HepG2 (cell line): ENCODE data around the gene FBLIM1. TPM values are rescaled to one million over a fixed set of nuclear protein-coding genes. Genes with fewer than 3 reads are reported as not detected.

Experiments used
- ATAC-seq: fragments of 200-7000 bp; cut with Tn5 transposase; 3 replicates; pipeline ENCODE4 v1.9.1; 2020; ENCODE audit warnings: mild to moderate bottlenecking, moderate library complexity
- Bru-seq: library from RNA; stranded (reverse); fragments of 400-500 nt; gene quantifications from one replicate; lab custom pipeline; 2021; lab: Mats Ljungman, UMichigan
- BruChase-seq, 2 experiments: library from RNA; stranded (reverse); fragments of 400-500 nt; gene quantifications; one replicate each; lab custom pipeline; 2021; lab: Mats Ljungman, UMichigan
- BruUV-seq: library from RNA; stranded (reverse); fragments of 400-500 nt; replicated peaks from 2 replicates; lab custom pipeline; 2021; lab: Mats Ljungman, UMichigan
- CTCF ChIA-PET: fragments of 300-600 bp; formaldehyde crosslinking; extraction: SDS; loops from one replicate; lab custom pipeline; 2021; ENCODE audit warnings: low total read pairs, inconsistent platforms, low intra/inter-chr PET ratio; lab: Yijun Ruan, JAX
- POLR2A ChIA-PET: fragments of 350-600 bp; sonication (Branson Sonifier 250); formaldehyde crosslinking; loops from one replicate; lab custom pipeline; 2020; ENCODE audit warnings: antibody characterized with exemption, inconsistent platforms; lab: Yijun Ruan, JAX
- DNase-seq: peaks from one replicate; pipeline ENCODE4 v3.0.0-alpha.2; 2015; ENCODE audit warnings: low spot score
- FAIRE-seq: peaks from 3 replicates; lab custom pipeline; 2011; peaks lifted over from hg19 to GRCh38; lab: Jason Lieb, UNC
- H2AFZ ChIP-seq: one replicate; pipeline ENCODE4 v1.6.1; 2011; ENCODE audit warnings: low read length, inconsistent platforms
- H3K27ac ChIP-seq: fragments of 300-600 bp; 3 replicates; pipeline ENCODE4 v1.8.0; 2011; ENCODE audit warnings: mixed run types, mild to moderate bottlenecking, mixed read lengths, low read length, inconsistent platforms; ENCODE audit not compliant: insufficient read depth; ENCODE audit errors: extremely low read length
- H3K27me3 ChIP-seq, 2 experiments: fragments of 200-600 bp in 1 of 2; 2 replicates in 1 of 2; 3 replicates in 1 of 2; pipeline versions ENCODE4 v1.6.0 to v1.8.0; 2011; ENCODE audit warnings: low read length in 2 of 2, mild to moderate bottlenecking in 2 of 2, moderate library complexity in 2 of 2, inconsistent platforms in 1 of 2; ENCODE audit not compliant: insufficient read depth in 2 of 2, control insufficient read depth in 1 of 2
- H3K36me3 ChIP-seq, 2 experiments: fragments of 200-600 bp in 1 of 2; replicated peaks in 1 of 2; 2 replicates in 1 of 2; 3 replicates in 1 of 2; pipeline versions ENCODE4 v1.5.1 to v1.8.0; 2011; ENCODE audit warnings: low read length in 2 of 2, inconsistent platforms in 1 of 2; ENCODE audit not compliant: insufficient read depth in 2 of 2, control insufficient read depth in 1 of 2
- H3K4me1 ChIP-seq: 2 replicates; pipeline ENCODE4 v1.5.1; 2012; ENCODE audit warnings: low read length, inconsistent platforms; ENCODE audit not compliant: insufficient read depth
- H3K4me2 ChIP-seq: 2 replicates; pipeline ENCODE4 v1.6.0; 2011; ENCODE audit warnings: low read depth, low read length, inconsistent platforms
- H3K4me3 ChIP-seq, 3 experiments: fragments of 200-600 bp in 1 of 3; sonication (generic), shearing (Covaris generic) in 1 of 3; replicated peaks in 1 of 3; 2 replicates each; pipeline ENCODE4 v1.5.1; 2011 to 2016; ENCODE audit warnings: low read length in 3 of 3, inconsistent platforms in 2 of 3, low read depth in 2 of 3, mild to moderate bottlenecking in 2 of 3, control low read depth in 1 of 3, mixed read lengths in 1 of 3; ENCODE audit not compliant: insufficient read depth in 1 of 3
- H3K79me2 ChIP-seq: one replicate; pipeline ENCODE4 v1.6.1; 2011; ENCODE audit warnings: low read length, inconsistent platforms; ENCODE audit not compliant: insufficient read depth
- H3K9ac ChIP-seq: 2 replicates; pipeline ENCODE4 v1.6.0; 2011; ENCODE audit warnings: mild to moderate bottlenecking, low read depth, low read length, inconsistent platforms; ENCODE audit not compliant: insufficient read depth
- H3K9me3 ChIP-seq: 2 replicates; pipeline ENCODE4 v1.5.1; 2012; ENCODE audit warnings: mild to moderate bottlenecking, low read length
- H4K20me1 ChIP-seq: 2 replicates; pipeline ENCODE4 v1.6.0; 2011; ENCODE audit warnings: inconsistent platforms, mild to moderate bottlenecking, low read length, moderate library complexity; ENCODE audit not compliant: insufficient read depth
- AGO1 ChIP-seq: fragments of 200-400 bp; formaldehyde crosslinking; IDR thresholded peaks from 2 replicates; pipeline ENCODE4 v1.6.1; 2017; ENCODE audit warnings: mild to moderate bottlenecking, low read depth, low read length, moderate library complexity; ENCODE audit not compliant: poor library complexity, severe bottlenecking
- HDAC6 ChIP-seq: fragments of 200-600 bp; sonication (generic); IDR thresholded peaks from 2 replicates; pipeline ENCODE4 v1.7.0; 2017; ENCODE audit warnings: mild to moderate bottlenecking, antibody characterized with exemption, low read length, low read depth
- HNRNPK ChIP-seq: fragments of 200-400 bp; formaldehyde crosslinking; IDR thresholded peaks from 2 replicates; pipeline ENCODE4 v1.6.1; 2018; ENCODE audit warnings: low read length, low read depth, moderate library complexity, mild to moderate bottlenecking; ENCODE audit not compliant: poor library complexity, severe bottlenecking
- POLR2AphosphoS5 ChIP-seq: IDR thresholded peaks from 2 replicates; pipeline ENCODE4 v1.6.1; 2012; ENCODE audit warnings: low read depth, low read length
- SRF ChIP-seq: IDR thresholded peaks from 2 replicates; pipeline ENCODE4 v1.6.1; 2011; ENCODE audit warnings: mild to moderate bottlenecking, low read depth, low read length, moderate library complexity
- WGBS: methylation state at CpG from one replicate; pipeline ENCODE4 v1.1.6; 2017; ENCODE audit warnings: low lambda C conversion rate; 5-methylcytosine and 5-hydroxymethylcytosine counted together
- in situ Hi-C: cut with HindIII; loops from 2 replicates; pipeline ENCODE4 v1.10.0; 2017; ENCODE audit warnings: low pct_unique_long_range_greater_than_20kb; ENCODE audit not compliant: extremely low pct_ligation_motif_present
- intact Hi-C: fragments of 100-400 bp; cut with micrococcal nuclease; formaldehyde crosslinking; loops from one replicate; pipeline ENCODE4 v1.10.0; 2022; ENCODE audit not compliant: unreplicated experiment
- long read RNA-seq, 2 experiments: library from RNA in 1 of 2; library from polyadenylated mRNA in 1 of 2; stranded (forward) in 1 of 2; unstranded in 1 of 2; transcript quantifications; one replicate each; pipeline ENCODE4 v2.0.0, GENCODE V29; 2019 to 2022
- polyA minus RNA-seq, 3 experiments: library from RNA; depleted of rRNA, polyadenylated mRNA; stranded (reverse); fragments of >200 nt; gene quantifications; 2 replicates each; pipeline ENCODE4 v1.2.3, GENCODE V29; 2011; ENCODE audit warnings: low replicate concordance in 1 of 3
- polyA plus RNA-seq, 8 experiments: library from polyadenylated mRNA; depleted of rRNA in 3 of 8; stranded (reverse) in 7 of 8; unstranded in 1 of 8; fragments of >200 nt; fragmentation: Illumina TruSeq in 4 of 8; extraction: Trizol in 4 of 8; gene quantifications; 2 replicates each; pipeline versions ENCODE4 v1.2.1 to v1.2.3, GENCODE V29; 2011 to 2016; ENCODE audit warnings: low read depth in 4 of 8, missing spikeins in 1 of 8, mixed read lengths in 1 of 8; ENCODE audit not compliant: insufficient read depth in 1 of 8
- total RNA-seq, 5 experiments: library from RNA; depleted of rRNA; stranded (reverse); fragments of >200 nt; fragmentation: Illumina TruSeq; extraction: Trizol; gene quantifications; 2 replicates each; pipeline ENCODE4 v1.2.3, GENCODE V29; 2016; ENCODE audit warnings: low read depth in 1 of 5
- TF ChIP-seq, protein P1 (sequence below): sonication (generic); formaldehyde crosslinking; IDR thresholded peaks from 2 replicates; pipeline ENCODE4 v1.4.0; 2020; ENCODE audit warnings: missing genetic modification reagents

The FBLIM1 gene, protein sequence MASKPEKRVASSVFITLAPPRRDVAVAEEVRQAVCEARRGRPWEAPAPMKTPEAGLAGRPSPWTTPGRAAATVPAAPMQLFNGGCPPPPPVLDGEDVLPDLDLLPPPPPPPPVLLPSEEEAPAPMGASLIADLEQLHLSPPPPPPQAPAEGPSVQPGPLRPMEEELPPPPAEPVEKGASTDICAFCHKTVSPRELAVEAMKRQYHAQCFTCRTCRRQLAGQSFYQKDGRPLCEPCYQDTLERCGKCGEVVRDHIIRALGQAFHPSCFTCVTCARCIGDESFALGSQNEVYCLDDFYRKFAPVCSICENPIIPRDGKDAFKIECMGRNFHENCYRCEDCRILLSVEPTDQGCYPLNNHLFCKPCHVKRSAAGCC
- 9.2 and 10.6 TPM in 2 replicates for total RNA-seq (2016; rRNA removed; fragmentation: Illumina TruSeq; extraction: Trizol)
- total RNA-seq (2016; cell fraction: cytosol; rRNA removed; fragmentation: Illumina TruSeq; extraction: Trizol; ENCODE audit: low read depth), result 2.3 and 2.6 TPM in 2 replicates
- total RNA-seq (2016; cell fraction: insoluble cytoplasmic fraction; rRNA removed; fragmentation: Illumina TruSeq; extraction: Trizol), result 9.3 and 10.5 TPM in 2 replicates
- total RNA-seq (2016; cell fraction: membrane; rRNA removed; fragmentation: Illumina TruSeq; extraction: Trizol), result 7.4 and 8.7 TPM in 2 replicates
- total RNA-seq (2016; cell fraction: nucleus; rRNA removed; fragmentation: Illumina TruSeq; extraction: Trizol), result 4.4 and 5.9 TPM in 2 replicates
- 23.0 and 24.6 TPM in 2 replicates for polyA plus RNA-seq (2011; rRNA removed)
- polyA plus RNA-seq (2011; cell fraction: cytosol; rRNA removed), result 15.7 and 22.9 TPM in 2 replicates
- 22.7 and 27.5 TPM in 2 replicates for polyA plus RNA-seq (2011; cell fraction: nucleus; rRNA removed)
- 2.8 and 7.8 TPM in 2 replicates for polyA plus RNA-seq (2012)
- polyA plus RNA-seq (2016; cell fraction: cytosol; fragmentation: Illumina TruSeq; extraction: Trizol; ENCODE audit: low read depth), result 2.9 and 3.0 TPM in 2 replicates
- 10.8 and 11.3 TPM in 2 replicates for polyA plus RNA-seq (2016; cell fraction: insoluble cytoplasmic fraction; fragmentation: Illumina TruSeq; extraction: Trizol; ENCODE audit: low read depth)
- 6.2 and 6.7 TPM in 2 replicates for polyA plus RNA-seq (2016; cell fraction: membrane; fragmentation: Illumina TruSeq; extraction: Trizol; ENCODE audit: low read depth)
- polyA plus RNA-seq (2016; cell fraction: nucleus; fragmentation: Illumina TruSeq; extraction: Trizol; ENCODE audit: insufficient read depth, low read depth), result 17.7 and 20.4 TPM in 2 replicates
- polyA minus RNA-seq (2011; rRNA and poly(A)+ RNA removed; ENCODE audit: low replicate concordance), result 2.2 and 24.8 TPM in 2 replicates
- polyA minus RNA-seq (2011; cell fraction: cytosol; rRNA and poly(A)+ RNA removed), result 12.1 and 12.4 TPM in 2 replicates
- polyA minus RNA-seq (2011; cell fraction: nucleus; rRNA and poly(A)+ RNA removed), result 8.8 and 10.0 TPM in 2 replicates
- percentile 54 among the genes with signal in this experiment for Bru-seq, nascent RNA
- percentile 63 among the genes with signal in this experiment for BruChase-seq, experiment 1, labeled RNA remaining after a 6-hour chase
- percentile 56 among the genes with signal in this experiment for BruChase-seq, experiment 2, labeled RNA remaining after a 2-hour chase
- long read RNA-seq, experiment 1, partial matches to known transcripts, result 3 of 16 reads
- long read RNA-seq, experiment 1, other reads (novel, unspliced or antisense), result 11 of 16 reads
- long read RNA-seq, experiment 2, transcript FBLIM1-202 (9 exons, 3,695 nt), result major isoform, 12 of 88 reads
- long read RNA-seq, experiment 2, partial matches to known transcripts, result 27 of 88 reads
- long read RNA-seq, experiment 2, other reads (novel, unspliced or antisense), result 48 of 88 reads

DNA sequence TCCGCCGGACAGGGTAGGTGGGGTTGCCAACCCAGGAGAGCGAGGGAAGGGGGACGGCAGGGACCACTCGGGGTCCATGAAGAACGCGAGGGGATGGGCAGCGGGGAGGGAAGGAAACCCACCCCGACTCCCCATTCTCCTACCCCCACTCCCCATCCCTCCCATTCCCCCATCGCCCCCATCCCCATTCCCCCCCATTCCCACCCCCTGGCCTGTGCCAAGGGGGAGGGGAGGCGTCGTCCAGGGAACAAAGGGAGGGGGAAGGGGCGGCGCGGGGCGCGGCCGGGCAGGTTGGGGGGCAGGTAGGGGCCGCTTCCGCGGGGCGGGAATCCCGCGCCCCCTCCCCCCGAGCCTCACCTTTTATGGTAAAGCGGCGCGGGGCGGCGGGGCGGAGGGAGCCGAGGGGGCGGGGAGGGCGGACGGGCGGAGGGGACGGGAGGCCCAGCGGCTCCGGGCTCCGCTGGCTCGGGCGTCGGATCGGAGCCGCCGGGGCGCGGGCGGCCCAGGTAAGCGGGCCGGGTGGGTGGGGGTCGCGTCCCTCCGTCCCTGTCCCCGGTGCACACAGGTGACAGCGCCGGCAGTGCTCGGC, at the start of gene FBLIM1:
Gene FBLIM1 (plus strand): TSS at position 453 of the 589 bp plus-strand sequence. CDS start 6,189 bp downstream, outside the sequence.
- CTCF ChIA-PET, result no interaction called here
- ATAC-seq, result peak; percentile 30
- DNase-seq, result no peak
- H3K4me3 ChIP-seq, result peak within 1 kb of the TSS; percentile 65 to 82 (median 74)
- intact Hi-C loops (no loop called here), in situ Hi-C loops (no loop called here)
- H4K20me1 ChIP-seq, result no peaks in the 10 kb centered on the region
- no TSS peak for BruUV-seq
- POLR2A ChIA-PET, result interaction anchor here (1.2 kb wide), 2 partner anchors 21 to 33 kb away, joined by 3 read pairs; no protein-coding TSS in a partner anchor
- H2AFZ ChIP-seq, result no peak within 1 kb of the TSS
- H3K36me3 ChIP-seq, result no peaks in the 10 kb centered on the region
- H3K27ac ChIP-seq, result no peak within 1 kb of the TSS
- TF ChIP-seq HDAC6 (no peak), SRF (peak; percentile 80), POLR2AphosphoS5 (no peak), HNRNPK (peak; percentile 21), AGO1 (peak; percentile 3)
- TF ChIP-seq, protein P1, sequence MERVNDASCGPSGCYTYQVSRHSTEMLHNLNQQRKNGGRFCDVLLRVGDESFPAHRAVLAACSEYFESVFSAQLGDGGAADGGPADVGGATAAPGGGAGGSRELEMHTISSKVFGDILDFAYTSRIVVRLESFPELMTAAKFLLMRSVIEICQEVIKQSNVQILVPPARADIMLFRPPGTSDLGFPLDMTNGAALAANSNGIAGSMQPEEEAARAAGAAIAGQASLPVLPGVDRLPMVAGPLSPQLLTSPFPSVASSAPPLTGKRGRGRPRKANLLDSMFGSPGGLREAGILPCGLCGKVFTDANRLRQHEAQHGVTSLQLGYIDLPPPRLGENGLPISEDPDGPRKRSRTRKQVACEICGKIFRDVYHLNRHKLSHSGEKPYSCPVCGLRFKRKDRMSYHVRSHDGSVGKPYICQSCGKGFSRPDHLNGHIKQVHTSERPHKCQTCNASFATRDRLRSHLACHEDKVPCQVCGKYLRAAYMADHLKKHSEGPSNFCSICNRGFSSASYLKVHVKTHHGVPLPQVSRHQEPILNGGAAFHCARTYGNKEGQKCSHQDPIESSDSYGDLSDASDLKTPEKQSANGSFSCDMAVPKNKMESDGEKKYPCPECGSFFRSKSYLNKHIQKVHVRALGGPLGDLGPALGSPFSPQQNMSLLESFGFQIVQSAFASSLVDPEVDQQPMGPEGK (CRISPR knock-in tag), result peak; percentile 65
- peak within 1 kb of the TSS; percentile 91 for H3K4me2 ChIP-seq
- whole genome bisulfite sequencing, result 0% methylated on average over 15 of the region's 58 CpGs
- peak within 1 kb of the TSS; percentile 72 for H3K9ac ChIP-seq
- no peaks in the 10 kb centered on the region for H3K9me3 ChIP-seq
- peaks cover 56% of the 10 kb centered on the region for H3K4me1 ChIP-seq
- peaks cover 2% of the 10 kb centered on the region for H3K79me2 ChIP-seq
- FAIRE-seq, result no peak
- H3K27me3 ChIP-seq, result peaks cover 0 to 18% of the 10 kb centered on the region in 2 experiments; a peak in 3 of 5 replicates
